ENCODE data around the gene PTPN6. TPM values are rescaled to one million over a fixed set of nuclear protein-coding genes. Genes with fewer than 3 reads are reported as not detected.

PTPN6 gene
- polyA plus RNA-seq, 1 donor from 2014 or later, result not detected

DNA sequence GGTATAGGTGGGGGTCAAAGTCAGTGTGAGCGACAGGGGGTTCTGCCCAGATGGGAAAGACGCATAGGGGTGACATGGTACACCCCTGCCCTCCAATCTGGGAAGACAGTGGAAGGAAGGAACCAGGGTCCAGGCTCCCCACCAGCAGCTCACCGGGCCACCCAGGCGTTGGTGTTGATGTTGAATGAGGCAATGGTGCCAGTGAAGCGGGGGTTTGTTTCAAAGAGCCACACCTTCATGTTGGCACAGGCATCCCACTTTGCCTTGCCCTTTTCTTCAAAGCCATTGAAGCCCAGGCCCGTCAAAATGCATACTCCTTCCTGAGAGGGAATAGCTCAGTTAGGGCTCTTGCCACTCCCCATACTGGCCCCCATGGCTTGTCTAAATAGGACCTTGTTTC, 27.0 kb downstream of the PTPN6 start:
- Histone ChIP-seq H3K27ac (ENCODE audit: low read length) (no peak overlapping the region), H3K27me3 (ENCODE audit: insufficient read depth, low read depth, low read length) (no peaks in the 10 kb centered on the region), H3K9me2 (ENCODE audit: insufficient read depth, low read length) (no peaks in the 10 kb centered on the region), H3F3A (ENCODE audit: insufficient read depth, low read length, poor library complexity, severe bottlenecking) (no peaks in the 10 kb centered on the region), H4K20me1 (ENCODE audit: insufficient read depth) (no peaks in the 10 kb centered on the region), H3K36me3 (ENCODE audit: insufficient read depth, low read length) (peaks cover 8% of the 10 kb centered on the region), H3K9ac (ENCODE audit: low read length) (no peak overlapping the region), H2AFZ (ENCODE audit: low read depth, low read length) (no peak overlapping the region), H3K9me3 (ENCODE audit: low read length) (no peaks in the 10 kb centered on the region), H3K79me2 (replicated peaks; ENCODE audit: insufficient read depth, low read length) (no peaks in the 10 kb centered on the region), H3K4me2 (ENCODE audit: low read length) (no peak overlapping the region), H3K4me3 (ENCODE audit: low read length) (no peak overlapping the region)
- TF ChIP-seq EP300 (conservative IDR thresholded peaks at IDR 0.05; ENCODE audit: poor library complexity, severe bottlenecking) (no peak), SMC3 (conservative IDR thresholded peaks at IDR 0.05; ENCODE audit: poor library complexity) (no peak), TAF1 (IDR thresholded peaks at IDR 0.05; ENCODE audit: low read depth) (no peak), POLR2AphosphoS5 (IDR thresholded peaks at IDR 0.05) (no peak), EZH2 (IDR thresholded peaks at IDR 0.05; ENCODE audit: borderline replicate concordance, insufficient read depth, low read length, poor library complexity, severe bottlenecking) (no peak), RAD21 (conservative IDR thresholded peaks at IDR 0.05) (no peak), MXI1 (conservative IDR thresholded peaks at IDR 0.05; ENCODE audit: poor library complexity, severe bottlenecking) (no peak)
- TF ChIP-seq, protein P1, sequence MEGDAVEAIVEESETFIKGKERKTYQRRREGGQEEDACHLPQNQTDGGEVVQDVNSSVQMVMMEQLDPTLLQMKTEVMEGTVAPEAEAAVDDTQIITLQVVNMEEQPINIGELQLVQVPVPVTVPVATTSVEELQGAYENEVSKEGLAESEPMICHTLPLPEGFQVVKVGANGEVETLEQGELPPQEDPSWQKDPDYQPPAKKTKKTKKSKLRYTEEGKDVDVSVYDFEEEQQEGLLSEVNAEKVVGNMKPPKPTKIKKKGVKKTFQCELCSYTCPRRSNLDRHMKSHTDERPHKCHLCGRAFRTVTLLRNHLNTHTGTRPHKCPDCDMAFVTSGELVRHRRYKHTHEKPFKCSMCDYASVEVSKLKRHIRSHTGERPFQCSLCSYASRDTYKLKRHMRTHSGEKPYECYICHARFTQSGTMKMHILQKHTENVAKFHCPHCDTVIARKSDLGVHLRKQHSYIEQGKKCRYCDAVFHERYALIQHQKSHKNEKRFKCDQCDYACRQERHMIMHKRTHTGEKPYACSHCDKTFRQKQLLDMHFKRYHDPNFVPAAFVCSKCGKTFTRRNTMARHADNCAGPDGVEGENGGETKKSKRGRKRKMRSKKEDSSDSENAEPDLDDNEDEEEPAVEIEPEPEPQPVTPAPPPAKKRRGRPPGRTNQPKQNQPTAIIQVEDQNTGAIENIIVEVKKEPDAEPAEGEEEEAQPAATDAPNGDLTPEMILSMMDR (IDR thresholded peaks at IDR 0.05; ENCODE audit: poor library complexity, severe bottlenecking), result no peak
- TF ChIP-seq, protein P2, sequence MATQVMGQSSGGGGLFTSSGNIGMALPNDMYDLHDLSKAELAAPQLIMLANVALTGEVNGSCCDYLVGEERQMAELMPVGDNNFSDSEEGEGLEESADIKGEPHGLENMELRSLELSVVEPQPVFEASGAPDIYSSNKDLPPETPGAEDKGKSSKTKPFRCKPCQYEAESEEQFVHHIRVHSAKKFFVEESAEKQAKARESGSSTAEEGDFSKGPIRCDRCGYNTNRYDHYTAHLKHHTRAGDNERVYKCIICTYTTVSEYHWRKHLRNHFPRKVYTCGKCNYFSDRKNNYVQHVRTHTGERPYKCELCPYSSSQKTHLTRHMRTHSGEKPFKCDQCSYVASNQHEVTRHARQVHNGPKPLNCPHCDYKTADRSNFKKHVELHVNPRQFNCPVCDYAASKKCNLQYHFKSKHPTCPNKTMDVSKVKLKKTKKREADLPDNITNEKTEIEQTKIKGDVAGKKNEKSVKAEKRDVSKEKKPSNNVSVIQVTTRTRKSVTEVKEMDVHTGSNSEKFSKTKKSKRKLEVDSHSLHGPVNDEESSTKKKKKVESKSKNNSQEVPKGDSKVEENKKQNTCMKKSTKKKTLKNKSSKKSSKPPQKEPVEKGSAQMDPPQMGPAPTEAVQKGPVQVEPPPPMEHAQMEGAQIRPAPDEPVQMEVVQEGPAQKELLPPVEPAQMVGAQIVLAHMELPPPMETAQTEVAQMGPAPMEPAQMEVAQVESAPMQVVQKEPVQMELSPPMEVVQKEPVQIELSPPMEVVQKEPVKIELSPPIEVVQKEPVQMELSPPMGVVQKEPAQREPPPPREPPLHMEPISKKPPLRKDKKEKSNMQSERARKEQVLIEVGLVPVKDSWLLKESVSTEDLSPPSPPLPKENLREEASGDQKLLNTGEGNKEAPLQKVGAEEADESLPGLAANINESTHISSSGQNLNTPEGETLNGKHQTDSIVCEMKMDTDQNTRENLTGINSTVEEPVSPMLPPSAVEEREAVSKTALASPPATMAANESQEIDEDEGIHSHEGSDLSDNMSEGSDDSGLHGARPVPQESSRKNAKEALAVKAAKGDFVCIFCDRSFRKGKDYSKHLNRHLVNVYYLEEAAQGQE (IDR thresholded peaks at IDR 0.05; ENCODE audit: borderline replicate concordance), result no peak

DNA sequence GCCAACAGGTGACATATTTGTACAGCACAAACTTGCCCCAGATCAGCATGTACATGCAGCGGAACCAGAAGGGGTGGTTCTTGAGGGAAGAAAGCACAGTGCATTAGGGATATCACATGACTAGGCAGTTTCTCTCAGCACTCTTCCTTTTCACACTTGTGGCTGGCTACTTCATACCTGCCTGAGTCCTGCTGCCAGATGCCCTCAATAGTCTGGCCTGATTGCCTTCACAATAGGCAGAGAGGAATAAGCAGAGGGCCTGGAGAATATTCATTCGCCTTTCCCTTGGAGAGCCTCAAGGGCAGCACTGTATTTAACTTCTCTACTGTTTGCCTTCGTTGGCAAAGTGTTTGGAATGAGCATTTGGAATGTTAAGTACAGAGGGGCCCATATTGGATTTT, 27.5 kb downstream of the PTPN6 start:
- H3F3A ChIP-seq (ENCODE audit: insufficient read depth, low read length, poor library complexity, severe bottlenecking), result no peaks in the 10 kb centered on the region
- no peaks in the 10 kb centered on the region for H4K20me1 ChIP-seq (ENCODE audit: insufficient read depth)
- H3K4me3 ChIP-seq (ENCODE audit: low read length), result no peak overlapping the region
- H3K27me3 ChIP-seq (ENCODE audit: insufficient read depth, low read depth, low read length), result no peaks in the 10 kb centered on the region
- H3K79me2 ChIP-seq (replicated peaks; ENCODE audit: insufficient read depth, low read length), result no peaks in the 10 kb centered on the region
- H2AFZ ChIP-seq (ENCODE audit: low read depth, low read length), result no peak overlapping the region
- H3K9me2 ChIP-seq (ENCODE audit: insufficient read depth, low read length), result no peaks in the 10 kb centered on the region
- TF ChIP-seq MXI1 (conservative IDR thresholded peaks at IDR 0.05; ENCODE audit: poor library complexity, severe bottlenecking) (no peak), EZH2 (IDR thresholded peaks at IDR 0.05; ENCODE audit: borderline replicate concordance, insufficient read depth, low read length, poor library complexity, severe bottlenecking) (no peak), EP300 (conservative IDR thresholded peaks at IDR 0.05; ENCODE audit: poor library complexity, severe bottlenecking) (no peak), POLR2AphosphoS5 (IDR thresholded peaks at IDR 0.05) (no peak), SMC3 (conservative IDR thresholded peaks at IDR 0.05; ENCODE audit: poor library complexity) (no peak), RAD21 (conservative IDR thresholded peaks at IDR 0.05) (no peak), TAF1 (IDR thresholded peaks at IDR 0.05; ENCODE audit: low read depth) (no peak)
- TF ChIP-seq, protein P2 (IDR thresholded peaks at IDR 0.05; ENCODE audit: borderline replicate concordance), result no peak
- TF ChIP-seq, protein P1 (IDR thresholded peaks at IDR 0.05; ENCODE audit: poor library complexity, severe bottlenecking), result no peak
- H3K4me2 ChIP-seq (ENCODE audit: low read length), result no peak overlapping the region
- H3K9me3 ChIP-seq (ENCODE audit: low read length), result no peaks in the 10 kb centered on the region
- no peak overlapping the region for H3K9ac ChIP-seq (ENCODE audit: low read length)
- peaks cover 8% of the 10 kb centered on the region for H3K36me3 ChIP-seq (ENCODE audit: insufficient read depth, low read length)
- H3K27ac ChIP-seq (ENCODE audit: low read length), result no peak overlapping the region
